ENCODE data around the gene CAT. TPM values are rescaled to one million over a fixed set of nuclear protein-coding genes. Genes with fewer than 3 reads are reported as not detected.

CAT gene
- total RNA-seq, result 64.2 and 99.2 TPM in 2 replicates

DNA sequence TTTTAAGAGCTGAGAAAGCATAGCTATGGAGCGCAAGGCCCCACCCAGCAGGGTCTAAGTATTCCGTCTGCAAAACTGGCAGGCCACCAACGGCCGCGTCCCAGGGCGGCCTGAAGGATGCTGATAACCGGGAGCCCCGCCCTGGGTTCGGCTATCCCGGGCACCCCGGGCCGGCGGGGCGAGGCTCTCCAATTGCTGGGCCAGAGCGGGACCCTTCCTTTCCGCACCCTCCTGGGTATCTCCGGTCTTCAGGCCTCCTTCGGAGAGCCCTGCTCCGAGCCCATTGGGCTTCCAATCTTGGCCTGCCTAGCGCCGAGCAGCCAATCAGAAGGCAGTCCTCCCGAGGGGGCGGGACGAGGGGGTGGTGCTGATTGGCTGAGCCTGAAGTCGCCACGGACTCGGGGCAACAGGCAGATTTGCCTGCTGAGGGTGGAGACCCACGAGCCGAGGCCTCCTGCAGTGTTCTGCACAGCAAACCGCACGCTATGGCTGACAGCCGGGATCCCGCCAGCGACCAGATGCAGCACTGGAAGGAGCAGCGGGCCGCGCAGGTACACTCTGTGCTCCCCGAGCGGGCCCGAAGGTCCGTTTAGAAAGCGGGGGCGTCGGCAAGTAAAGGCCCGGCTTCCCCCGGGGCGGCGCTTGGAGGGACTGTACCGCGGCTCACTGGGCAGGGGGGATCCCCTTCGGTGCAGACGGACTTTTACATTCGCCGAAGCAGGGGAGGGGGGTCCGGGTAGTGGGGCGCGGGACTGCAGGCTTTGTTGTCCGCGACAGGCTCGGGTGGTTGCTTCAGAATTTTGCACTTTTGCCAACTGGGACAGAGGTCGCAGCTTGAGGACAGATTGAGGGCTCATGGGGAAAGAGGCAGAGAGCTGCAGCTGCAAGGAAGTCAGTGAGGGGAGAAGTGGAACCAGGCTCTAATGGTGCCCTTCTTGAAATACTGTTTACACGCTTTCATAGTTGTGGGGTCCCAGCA, at the start of gene CAT:
Gene CAT (plus strand): TSS at position 406 of the 979 bp plus-strand sequence. CDS start 80 bp downstream, at position 486.

DNA sequence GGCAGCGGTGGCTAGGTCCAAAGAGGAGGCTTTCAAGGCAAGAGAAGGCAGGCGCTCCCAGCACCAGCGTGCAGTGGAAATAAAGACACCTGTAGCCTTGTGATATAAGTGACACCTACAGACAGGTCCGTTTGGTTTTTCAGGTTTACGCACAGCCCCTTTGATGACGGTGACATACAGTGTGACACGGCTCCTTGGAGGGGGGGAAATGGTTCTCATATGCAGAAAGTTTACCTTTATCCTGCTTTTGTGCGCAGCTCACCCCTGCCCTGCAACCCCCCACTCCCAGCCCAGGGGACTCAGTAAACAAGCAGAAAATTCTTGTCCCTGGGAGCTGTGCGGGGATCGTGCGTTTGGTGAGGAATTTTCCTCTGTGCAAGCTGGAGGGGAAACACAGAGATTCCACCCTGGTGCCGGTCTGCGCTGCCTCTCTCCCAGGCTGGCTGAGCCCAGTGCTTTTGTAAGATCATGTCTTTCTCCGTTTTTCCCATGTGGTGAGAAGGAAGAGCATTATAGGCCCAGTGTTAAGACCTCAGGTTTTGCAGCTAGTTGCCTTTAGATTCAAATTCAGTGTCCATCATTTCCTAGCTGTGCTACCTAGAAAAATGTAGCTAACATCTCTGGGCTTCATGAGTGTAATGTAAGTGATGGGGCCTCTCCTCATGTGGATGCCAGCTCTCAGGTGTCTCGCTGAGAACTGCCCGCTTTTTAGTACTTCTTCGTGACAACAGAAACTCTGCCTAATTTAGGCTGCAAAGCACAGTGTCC, 75.1 kb downstream of the CAT start, which contains the start of gene ELF5:
Gene ELF5 (minus strand): TSS at position 113 of the 768 bp plus-strand sequence. CDS start 8,045 bp downstream, outside the sequence.

Other genes starting within 250 kb of the CAT start
- 2.8 and 5.7 TPM in 2 replicates for gene ABTB2, start 80.9 kb upstream of the CAT start, total RNA-seq
- 0.12 TPM in 1 of 2 replicates, not detected in the other for gene ELF5, start 74.9 kb downstream of the CAT start, total RNA-seq
- gene EHF, start 182.2 kb downstream of the CAT start, total RNA-seq, result not detected in 2 replicates

Measured in uterine smooth muscle cell (primary cell).